HG03196 (cell line): ENCODE data around the gene RUNDC1.

ENCODE experiments used
- ATAC-seq: cut with Tn5 transposase; IDR thresholded peaks from one replicate; pipeline ENCODE4 v1.9.1; 2021; ENCODE audit not compliant: unreplicated experiment

Gene RUNDC1

GRCh38 chr17:43039646-43040045, 59.3 kb downstream of the RUNDC1 start:
- no peak for ATAC-seq

GRCh38 chr17:43040655-43041054, 60.3 kb downstream of the RUNDC1 start:
- ATAC-seq = no peak

- ATAC-seq = no peak
Observed at GRCh38 chr17:43042025-43042628, 61.8 kb downstream of the RUNDC1 start.
